Measurements from ENCODE around the gene RBBP4. TPM values are rescaled to one million over a fixed set of nuclear protein-coding genes. Genes with fewer than 3 reads are reported as not detected.
"Not testable (repeated sequence)": the region's sequence is repeated elsewhere in the genome, so short reads cannot be mapped to it uniquely, and the experiment has no call there.

Gene RBBP4
- total RNA-seq, 1 donor from 2014 or later = 212 TPM

DNA sequence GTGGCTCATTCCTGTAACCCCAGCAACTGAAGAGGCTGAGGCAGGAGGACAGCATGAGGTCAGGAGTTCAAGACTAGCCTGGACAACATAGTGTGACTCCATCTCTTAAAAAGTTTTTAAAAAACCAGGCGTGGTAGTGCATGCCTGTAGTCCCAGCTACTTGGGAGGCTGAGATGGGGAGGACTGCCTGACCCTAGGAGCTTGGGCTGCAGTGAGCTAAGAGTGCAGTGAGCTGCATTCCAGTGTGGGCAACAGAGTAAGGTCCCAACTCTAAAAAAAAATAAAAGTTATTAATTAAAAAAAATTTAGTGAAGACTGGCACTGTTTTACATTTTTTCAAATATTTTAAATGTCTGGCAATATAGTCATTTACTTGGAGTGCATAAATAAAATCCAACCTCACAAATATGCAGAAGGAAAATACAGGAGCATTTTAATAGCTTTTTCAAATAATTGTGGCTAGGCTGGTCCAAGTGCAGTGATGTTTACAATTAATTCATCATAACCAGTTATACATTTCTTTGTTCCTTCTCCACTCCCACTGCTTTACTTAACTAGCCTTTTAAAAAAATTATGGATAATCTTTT lies 11.4 kb upstream of the RBBP4 start:
- DNase-seq = no peak

DNA sequence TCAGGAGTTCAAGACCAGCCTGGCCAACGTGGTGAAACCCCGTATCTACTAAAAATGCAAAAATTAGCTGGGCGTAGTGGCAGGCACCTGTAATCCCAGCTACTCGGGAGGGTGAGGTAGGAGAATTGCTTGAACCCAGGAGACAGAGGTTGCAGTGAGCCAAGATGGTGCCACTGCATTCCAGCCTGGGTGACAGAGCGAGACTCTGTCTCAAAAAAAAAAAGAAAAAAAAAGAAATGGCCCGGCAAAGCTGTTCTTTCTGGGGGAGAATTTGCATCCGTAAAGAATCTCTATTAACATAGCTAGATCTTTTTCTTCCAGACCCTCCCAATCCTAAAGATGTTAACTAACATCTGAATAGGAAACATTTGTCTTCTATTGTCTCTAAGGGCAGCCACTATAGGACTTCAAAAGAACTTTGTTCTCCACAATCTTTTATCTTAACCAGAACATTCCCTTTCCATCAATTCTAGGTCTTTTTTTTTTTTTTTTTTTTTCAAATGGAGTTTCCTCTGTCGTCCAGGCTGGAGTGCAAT lies 8.6 kb upstream of the RBBP4 start:
- not testable (repeated sequence) for DNase-seq

DNA sequence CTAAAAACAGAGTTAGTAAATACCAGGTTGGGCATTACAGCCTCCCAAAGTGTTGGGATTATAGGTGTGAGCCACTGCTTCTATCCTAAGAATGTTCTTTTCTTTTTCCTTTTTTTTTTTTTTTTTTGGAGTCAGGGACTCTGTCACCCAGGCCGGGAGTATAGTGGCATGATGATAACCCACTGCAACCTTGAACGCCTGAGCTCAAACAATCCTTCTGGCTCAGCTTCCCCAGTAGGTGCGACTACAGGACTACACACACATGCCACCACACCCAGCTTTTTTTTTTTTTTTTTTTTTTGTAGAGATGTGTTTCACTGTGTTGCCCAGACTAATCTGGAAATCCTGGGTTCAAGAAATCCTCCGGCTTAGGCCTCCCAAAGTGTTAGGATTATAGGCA lies 6.6 kb upstream of the RBBP4 start:
- DNase-seq = no peak

DNA sequence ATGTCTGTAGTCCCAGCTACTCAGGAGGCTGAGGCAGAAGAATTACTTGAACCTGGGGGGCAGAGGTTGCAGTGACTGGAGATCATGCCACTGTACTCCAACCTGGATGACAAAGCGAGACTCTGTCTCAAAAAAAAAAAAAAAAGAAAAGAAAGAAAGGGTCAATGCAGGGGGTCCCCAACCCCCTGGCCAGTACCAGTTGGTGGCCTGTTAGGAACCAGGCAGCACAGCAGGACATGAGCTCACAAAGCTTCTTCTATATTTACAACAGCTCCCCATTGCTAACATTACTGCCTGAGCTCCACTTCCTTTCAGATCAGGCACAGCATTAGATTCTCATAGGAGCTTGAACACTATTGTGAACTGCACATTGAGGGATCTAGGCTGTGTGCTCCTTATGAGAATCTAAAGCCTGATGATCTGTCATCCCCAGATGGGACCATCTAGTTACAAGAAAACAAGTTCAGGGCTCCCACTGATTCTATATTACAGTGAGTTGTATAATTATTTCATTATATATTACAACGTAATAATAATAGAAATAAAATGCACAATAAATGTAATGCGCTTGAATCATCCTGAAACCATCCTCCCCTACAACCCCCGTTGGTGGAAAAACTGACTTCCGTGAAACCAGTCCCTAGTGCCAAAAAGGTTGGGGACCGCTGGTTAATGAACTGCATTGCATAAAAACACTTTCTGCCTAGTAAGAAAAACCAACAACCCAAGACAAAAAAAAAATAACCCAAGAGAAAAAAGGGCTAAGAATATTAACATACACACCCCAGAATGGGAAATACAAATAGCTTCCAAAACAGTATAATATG lies 3.5 kb upstream of the RBBP4 start:
- DNase-seq = no peak

DNA sequence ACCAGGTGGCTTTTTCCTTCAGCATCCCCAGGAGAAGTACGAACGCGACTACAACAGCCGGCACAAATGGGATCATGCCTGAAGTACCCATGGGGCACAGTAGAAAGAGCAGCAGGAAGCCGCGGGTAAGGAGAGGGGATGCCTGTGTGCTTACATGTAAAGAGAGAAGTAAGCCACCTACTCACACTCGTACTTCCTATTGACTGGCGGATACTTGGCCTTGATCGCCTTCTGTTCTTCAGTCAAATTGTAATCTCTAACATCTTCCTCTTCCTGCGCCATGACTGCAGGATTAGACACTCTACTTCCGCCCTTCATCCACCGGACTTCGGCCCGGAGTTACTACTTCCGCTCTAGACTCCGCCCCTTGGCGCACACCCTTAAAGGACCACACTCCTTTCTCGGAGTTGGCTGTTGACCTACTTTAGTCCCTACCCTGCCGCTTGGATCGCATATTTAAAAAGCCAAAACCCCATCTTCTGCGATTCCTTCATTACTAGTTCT lies 708 bp upstream of the RBBP4 start, which contains the start of gene ZBTB8OS:
Gene ZBTB8OS, minus strand, starts transcription at position 303 of the 504 bp plus-strand sequence. Its CDS starts 21 bp downstream, at position 282.
- peak; percentile 84 for DNase-seq

DNA sequence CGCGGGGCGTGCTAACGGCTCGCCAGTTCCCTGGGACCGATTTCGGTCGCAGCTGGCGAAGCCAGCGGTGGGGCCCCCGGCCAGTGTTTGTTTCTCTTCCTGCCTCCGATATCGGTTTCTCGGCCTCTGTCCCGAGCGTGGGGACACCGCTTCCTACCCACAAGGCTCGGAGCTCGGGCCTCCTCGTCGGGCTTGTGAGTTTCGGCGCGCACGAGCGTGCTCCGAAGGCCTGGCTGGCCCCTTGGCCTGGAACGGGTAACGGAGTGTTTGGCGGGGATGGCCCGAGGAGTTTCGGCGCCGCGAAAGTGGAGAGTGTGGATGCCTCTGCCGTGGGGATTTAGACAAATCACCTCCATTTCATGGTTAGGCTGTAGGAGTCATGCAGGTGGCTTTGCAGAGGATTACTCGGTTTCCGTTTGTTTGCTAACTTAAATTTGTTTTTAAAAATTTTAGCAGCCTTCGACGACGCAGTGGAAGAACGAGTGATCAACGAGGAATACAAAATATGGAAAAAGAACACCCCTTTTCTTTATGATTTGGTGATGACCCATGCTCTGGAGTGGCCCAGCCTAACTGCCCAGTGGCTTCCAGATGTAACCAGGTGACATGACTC lies 559 bp downstream of the RBBP4 start:
- no peak for DNase-seq

DNA sequence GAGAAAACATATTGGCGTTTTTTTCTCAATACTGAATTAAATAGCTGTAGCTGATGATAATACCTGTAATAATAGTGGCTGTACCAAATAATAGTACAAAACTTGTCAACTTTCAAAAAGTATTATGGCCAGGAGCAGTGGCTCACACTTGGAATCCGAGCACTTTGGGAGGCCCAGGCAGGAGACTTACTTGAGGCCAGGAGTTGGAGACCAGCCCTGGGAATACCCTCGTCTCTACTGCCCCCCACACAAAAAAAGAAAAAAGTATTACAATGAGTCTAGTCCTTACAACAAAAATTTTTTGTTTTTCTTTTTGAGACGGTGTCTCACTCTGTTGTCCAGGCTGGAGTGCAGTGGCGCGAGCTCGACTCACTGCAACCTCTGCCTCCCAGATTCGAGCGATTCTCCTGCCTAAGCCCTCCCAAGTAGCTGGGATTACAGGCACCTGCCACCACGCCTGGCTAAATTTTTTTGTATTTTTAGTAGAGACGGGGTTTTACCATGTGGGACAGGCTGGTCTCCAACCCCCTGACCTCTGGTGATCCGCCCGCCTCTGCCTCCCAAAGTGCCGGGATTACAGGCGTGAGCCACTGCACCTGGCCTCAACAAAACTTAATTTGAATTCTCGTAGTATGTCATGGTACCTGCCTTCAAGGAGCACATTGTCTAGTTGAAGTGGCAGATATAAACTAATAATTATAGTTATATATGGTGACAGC lies 1.4 kb downstream of the RBBP4 start:
- no peak for DNase-seq

DNA sequence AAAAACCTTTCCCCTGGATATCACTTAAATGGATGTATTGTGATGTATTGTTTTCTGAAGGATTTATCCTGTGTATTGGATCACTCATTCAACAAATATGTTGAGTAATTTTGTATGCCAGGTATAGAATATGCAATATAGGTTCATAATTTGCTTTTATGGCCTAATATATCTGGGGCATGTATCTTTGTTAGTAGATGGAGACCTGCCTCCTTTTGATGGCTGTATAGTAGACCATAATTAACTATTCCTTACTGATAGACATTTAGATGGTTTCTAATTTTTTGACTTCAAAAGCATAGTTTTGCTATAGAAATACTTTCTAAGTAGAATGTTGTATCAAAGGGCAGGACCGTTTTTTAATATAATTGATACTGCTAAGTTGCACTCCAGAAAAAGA lies 8.6 kb downstream of the RBBP4 start:
- no peak for DNase-seq

DNA sequence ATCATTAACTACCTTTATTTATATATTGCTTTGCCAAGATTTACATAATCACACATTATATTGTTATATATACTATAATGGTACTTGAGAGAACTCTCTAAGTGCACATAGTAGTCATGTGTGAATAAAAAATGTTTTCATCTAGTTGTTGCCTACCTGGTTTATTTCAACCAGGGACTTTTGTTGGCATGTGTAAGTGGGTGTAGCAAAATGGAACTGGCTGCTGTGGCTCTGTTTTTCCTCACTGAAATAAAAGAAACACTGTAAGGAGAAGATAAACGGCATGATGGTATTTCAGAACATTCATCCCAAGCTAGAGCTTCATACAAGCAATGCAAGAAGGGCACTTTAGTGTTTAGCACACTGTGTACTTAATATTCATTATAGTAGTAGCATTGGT lies 14.9 kb downstream of the RBBP4 start:
- DNase-seq = no peak

DNA sequence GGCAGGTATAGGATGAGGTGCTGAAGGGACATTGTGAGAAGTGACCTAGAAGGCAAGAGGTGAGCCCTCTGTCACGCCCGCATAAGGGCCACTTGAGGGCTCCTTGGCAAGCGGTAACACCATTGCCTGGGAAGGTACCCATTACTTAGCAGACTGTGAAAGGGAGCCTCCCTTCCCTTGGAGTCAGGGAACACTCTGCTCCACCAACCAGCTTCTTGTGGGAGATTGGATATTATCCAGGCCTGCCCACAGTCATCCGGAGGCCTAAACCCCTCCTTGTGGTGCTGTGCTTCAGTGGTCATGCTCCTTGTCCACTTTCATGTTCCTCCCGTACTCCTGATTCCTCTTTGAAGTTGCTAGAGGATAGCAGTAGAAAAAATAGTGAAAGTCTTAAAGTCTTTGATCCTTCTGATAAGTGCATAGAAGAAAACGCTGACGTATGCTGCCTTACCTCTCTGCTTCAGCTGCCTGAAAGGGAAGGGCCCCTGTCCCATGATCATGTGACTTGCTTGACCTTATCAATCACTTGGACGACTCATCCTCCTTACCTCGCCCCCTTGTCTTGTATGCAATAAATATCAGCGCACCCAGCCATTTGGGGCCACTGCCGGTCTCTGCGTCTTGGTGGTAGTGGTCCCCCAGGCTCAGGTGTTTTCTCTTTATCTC lies 16.0 kb downstream of the RBBP4 start:
- DNase-seq = no peak

DNA sequence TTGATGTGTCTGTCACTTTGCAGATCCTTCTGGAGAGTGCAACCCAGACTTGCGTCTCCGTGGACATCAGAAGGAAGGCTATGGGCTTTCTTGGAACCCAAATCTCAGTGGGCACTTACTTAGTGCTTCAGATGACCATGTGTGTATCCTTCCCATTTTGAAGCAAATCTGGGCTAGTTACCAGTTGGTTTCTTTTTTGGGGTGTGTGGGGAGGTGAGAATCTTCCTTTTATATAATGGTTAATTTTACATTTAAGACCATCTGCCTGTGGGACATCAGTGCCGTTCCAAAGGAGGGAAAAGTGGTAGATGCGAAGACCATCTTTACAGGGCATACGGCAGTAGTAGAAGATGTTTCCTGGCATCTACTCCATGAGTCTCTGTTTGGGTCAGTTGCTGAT lies 17.7 kb downstream of the RBBP4 start:
- DNase-seq = not testable (repeated sequence)

DNA sequence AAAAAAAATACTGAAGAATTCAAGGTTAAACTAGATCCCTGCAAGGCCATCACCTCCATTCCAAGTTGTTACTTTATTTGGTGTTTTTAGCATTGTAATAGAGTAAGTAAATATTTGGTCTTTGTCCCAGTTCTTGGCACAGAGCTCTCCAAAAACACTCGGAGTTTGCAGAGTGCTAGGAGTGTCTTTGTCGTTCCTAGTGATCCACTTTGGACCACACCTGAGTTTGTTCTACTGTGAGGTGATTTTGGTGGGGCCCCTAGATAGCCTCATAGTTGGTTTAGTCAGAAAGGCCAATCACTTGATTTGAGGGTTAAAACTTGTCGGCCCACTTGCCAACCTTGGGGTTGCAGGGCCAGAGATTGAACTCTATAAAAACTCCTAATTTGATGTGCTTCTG lies 25.9 kb downstream of the RBBP4 start:
- no peak for DNase-seq

DNA sequence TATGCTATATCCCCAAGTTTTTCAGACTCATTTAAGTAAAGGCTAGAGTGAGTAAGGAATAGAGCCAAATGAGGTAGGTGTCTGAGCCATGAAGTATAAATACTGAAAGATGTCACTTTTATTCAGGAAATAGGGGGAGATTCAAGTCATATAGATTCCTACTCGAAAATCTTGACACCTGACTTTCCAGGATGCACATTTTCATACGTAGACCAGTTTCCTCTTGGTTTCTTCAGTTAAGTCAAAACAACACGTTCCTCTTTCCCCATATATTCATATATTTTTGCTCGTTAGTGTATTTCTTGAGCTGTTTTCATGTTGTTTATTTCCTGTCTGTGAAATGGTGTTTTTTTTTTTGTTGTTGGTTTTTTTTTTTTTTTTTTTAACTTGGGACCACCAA lies 29.0 kb downstream of the RBBP4 start:
- DNase-seq = not testable (repeated sequence)

DNA sequence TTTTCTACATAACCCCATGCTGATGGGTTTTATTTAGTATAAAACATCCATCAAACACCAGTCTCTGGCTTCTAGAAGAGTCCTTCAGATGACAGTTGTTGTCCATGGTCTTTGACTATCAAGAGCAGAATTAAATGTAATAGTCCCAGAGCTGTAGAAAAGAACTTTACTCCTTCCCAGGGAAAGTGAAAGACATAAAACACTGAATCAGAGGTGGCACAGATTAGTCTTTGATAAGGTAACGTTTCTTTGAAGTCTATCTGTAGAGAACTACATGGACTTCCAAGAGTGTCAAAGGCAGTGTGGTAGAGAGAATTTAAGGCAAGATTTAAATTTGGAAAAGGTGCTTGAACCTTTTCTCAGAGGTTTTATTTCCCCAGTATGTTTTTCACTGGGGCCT lies 29.6 kb downstream of the RBBP4 start:
- no peak for DNase-seq

DNA sequence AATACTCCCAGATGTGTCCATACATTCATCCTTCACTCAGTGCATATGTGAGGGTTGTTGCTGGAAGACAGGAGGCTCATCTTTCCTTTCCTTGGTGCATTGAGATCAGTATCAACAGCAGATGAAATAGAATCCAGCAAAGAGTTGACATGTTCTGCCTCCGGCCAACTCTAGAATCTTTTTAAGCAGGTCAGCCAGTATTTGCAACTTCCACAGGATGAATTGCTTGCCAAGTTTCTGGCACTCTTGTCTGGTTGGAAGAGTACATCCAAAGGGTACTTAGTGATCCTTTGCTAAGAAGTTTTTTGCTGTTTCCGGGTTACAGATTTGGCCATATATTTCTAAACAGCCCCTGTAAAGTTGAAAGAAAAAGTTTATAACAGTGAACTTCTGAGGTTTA lies 30.5 kb downstream of the RBBP4 start:
- DNase-seq = no peak

DNA sequence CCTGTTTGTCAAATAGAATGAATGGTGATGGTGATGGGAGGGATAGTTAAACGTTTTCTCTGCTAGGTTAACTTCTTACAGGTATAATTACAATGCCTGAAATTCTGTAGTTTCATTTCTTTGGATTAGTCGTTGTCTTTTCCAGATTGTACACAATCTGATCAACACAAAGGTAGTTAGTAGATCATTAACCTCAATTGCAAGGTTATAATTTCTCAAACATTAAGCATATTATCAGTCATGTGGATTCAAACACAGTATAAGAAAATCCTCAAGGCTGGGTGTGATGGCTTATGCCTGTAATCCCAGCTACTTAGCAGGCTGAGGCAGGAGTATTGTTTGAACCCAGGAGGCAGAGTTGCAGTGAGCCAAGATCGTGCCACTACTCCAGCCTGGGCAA lies 31.0 kb downstream of the RBBP4 start:
- no peak for DNase-seq

DNA sequence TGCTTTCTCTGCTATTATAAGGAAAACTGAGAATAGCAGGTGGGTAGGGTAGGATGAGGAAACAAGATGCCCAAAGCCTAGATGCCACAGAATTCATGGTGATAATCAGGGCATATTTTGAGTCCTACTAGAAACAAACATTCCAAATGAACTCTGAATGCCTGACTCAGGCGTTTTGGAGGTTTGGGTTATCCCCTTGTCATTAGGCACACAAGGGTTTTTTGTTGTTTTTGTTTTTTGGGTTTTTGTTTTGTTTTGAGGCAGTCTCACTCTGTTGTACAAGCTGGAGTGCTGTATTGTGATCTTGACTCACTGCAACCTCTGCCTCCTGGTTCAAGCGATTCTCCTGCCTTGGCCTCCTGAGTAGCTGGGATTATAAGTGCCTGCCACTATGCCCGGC lies 32.4 kb downstream of the RBBP4 start:
- DNase-seq = no peak

DNA sequence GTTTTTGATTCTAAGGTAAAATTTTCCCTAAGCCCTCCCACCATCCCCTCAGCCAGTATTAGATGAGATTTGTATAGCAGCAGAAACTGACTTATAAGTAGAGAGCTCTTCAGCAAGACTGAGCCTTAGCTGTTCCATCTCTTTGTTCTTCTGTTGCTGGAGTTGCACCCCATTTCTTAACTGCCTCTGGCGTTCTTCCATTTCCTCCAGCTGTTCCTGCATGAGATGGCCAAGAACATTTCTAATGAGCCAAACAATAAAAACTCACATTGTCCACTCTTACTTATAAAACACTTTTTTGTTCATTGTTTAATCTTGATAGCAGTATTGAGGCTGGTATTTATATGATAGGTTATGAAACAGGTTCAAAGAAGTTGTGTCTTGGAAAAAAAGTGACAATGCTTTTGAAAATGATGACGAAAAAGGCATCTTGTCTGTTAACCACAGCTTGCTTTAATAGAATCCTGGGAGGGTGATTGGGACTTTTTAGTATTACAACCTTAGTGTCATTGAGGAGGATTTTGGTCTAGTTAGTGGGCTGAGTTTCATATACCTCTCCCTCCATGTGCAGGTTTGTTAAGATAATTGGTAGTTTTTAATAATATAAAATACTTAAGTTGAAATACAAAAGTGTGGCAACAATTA lies 33.3 kb downstream of the RBBP4 start:
- no peak for DNase-seq

DNA sequence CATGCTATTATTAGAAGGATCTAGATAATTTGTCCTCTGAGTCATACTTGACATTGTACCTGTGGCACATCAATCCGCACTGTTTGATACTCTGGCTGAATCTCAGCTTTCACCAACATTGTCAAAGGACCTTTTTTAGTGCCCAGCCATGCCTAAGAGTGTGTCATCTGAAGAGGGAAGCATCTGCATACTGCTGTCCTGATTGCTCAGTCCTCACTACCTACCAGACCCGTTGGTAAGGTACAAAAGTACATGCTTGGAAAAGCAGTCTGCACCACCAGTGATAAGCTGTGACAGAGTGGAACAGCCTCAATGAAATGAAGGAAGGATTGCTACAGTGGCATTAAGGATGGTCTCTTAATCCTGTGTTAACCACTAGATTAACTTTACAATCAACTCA lies 34.5 kb downstream of the RBBP4 start:
- DNase-seq = no peak

DNA sequence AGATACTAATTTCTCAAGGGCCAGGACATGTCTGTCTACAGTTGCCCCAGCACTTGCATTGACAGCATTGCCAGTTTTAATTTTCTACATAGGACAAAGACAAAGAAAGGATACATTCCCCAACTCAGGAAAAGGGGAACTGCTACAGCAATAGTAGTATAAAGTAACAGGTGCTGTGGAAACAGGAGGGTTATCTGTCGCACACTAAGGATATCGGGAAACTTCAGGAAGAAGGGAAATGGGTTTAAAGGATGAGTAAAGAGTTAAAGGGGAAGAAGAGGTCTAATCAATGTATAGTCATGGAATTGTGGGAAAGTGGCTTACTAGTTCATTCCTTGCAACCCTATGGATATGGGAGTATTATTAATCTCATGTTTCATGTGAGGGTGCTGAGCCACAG lies 35.4 kb downstream of the RBBP4 start:
- DNase-seq = no peak

DNA sequence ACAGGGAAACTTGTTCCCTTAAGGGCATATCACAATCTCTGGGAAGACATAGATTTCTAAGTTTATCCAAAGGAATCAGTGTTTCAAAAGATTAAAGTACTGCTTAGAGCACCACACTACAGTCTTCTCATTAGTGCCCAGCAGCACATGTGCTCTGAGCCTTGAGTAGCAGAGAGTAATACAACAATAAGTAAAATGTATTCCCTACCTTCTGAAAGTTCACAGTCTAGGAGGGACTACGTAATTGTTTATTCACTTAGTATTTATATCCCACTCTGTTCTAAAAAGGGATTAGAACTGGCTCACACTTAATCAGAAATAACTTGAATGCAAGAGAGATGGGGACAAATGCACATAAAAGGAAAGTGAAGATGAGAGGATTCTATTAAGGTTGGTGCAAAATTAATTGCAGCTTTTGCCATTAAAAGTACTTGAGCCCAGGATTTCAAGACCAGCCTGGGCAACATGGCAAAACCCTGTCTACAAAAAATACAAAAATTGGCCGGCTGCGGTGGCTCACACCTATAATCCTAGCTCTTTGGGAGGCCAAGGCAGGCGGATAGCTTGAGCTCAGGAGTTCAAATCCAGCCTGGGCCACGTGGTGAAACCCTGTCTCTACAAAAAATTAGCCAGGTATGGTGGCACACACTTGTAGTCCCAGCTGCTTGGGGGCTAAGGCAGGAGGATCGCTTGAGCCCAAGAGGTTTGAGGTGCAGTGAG lies 42.6 kb downstream of the RBBP4 start:
- DNase-seq = no peak

Data from occipital lobe (tissue), 2 donors.